ENCODE data around the gene CAPN2. TPM values are rescaled to one million over a fixed set of nuclear protein-coding genes. Genes with fewer than 3 reads are reported as not detected.
A peak's percentile ranks its signal among the peaks of the same experiment; 100 is the strongest.

CAPN2 gene
- total and polyA plus RNA-seq, 2 experiments from 2014 or later: 8.4 to 17.8 TPM

GRCh38 chr1:223820515-223820858, 108.1 kb downstream of the CAPN2 start:
- DNase-seq (ENCODE audit: low spot score) (no peak), ATAC-seq (peak; percentile 39; the same call in 2 of the 3 replicates)
- Histone ChIP-seq H3F3A (replicated peaks; ENCODE audit: low read depth) (no peaks in the 10 kb centered on the region), H3K9me2 (ENCODE audit: insufficient read depth) (no peaks in the 10 kb centered on the region), H4K20me1 (replicated peaks; ENCODE audit: insufficient read depth) (peaks cover 25% of the 10 kb centered on the region), H3K79me2 (replicated peaks; ENCODE audit: insufficient read depth) (peaks cover 94% of the 10 kb centered on the region), H3K27ac (ENCODE audit: low read depth) (peak overlapping the region; percentile 50; the same call in 1 of the 2 replicates), H3K4me3 (no peak overlapping the region), H3K4me1 (ENCODE audit: insufficient read depth) (peaks cover 11% of the 10 kb centered on the region; the same call in 1 of the 2 replicates), H2AFZ (no peak overlapping the region), H3K36me3 (ENCODE audit: insufficient read depth) (no peaks in the 10 kb centered on the region; the same call in 1 of the 2 replicates), H3K4me2 (no peak overlapping the region), H3K27me3 (ENCODE audit: insufficient read depth) (no peaks in the 10 kb centered on the region)
- TF ChIP-seq CREB1 (CRISPR knock-in tag; IDR thresholded peaks at IDR 0.05; ENCODE audit: low read depth) (no peak), ZNF331 (CRISPR knock-in tag; IDR thresholded peaks at IDR 0.05; ENCODE audit: low read depth) (no peak), CTCF (conservative IDR thresholded peaks at IDR 0.05; ENCODE audit: low read depth in 2 of 2) (no peak), EZH2phosphoT487 (IDR thresholded peaks at IDR 0.05; ENCODE audit: unreplicated experiment) (no peak), POLR2AphosphoS5 (IDR thresholded peaks at IDR 0.05; ENCODE audit: low read depth) (no peak), ETS1 (IDR thresholded peaks at IDR 0.05) (no peak), ZNF462 (CRISPR knock-in tag; IDR thresholded peaks at IDR 0.05) (no peak), STAT1 (IDR thresholded peaks at IDR 0.05; ENCODE audit: unreplicated experiment) (no peak), JUNB (IDR thresholded peaks at IDR 0.05; ENCODE audit: unreplicated experiment) (no peak), EZH2 (IDR thresholded peaks at IDR 0.05; ENCODE audit: low read depth, unreplicated experiment) (no peak)
- Mint-ChIP-seq H3K27ac (no peak overlapping the region; the same call in 1 of the 2 replicates), H3K4me1 (peaks cover 40% of the 10 kb centered on the region), H3K4me3 (no peak overlapping the region), H3K27me3 (ENCODE audit: insufficient read depth, low read depth, poor library complexity) (no peaks in the 10 kb centered on the region), H3K36me3 (ENCODE audit: low read depth) (peaks cover 32% of the 10 kb centered on the region), H3K9me3 (no peaks in the 10 kb centered on the region)
